C4-2B (cell line): ENCODE measurements around the gene IRF9.

Experiments used
- CTCF ChIP-seq: fragments of 450-650 bp; conservative IDR thresholded peaks from 2 replicates; pipeline ENCODE4 v1.5.1; 2017; ENCODE audit warnings: mild to moderate bottlenecking
- ZFX ChIP-seq: fragments of 450-650 bp; IDR thresholded peaks from 2 replicates; pipeline ENCODE4 v1.6.1; 2017

DNA sequence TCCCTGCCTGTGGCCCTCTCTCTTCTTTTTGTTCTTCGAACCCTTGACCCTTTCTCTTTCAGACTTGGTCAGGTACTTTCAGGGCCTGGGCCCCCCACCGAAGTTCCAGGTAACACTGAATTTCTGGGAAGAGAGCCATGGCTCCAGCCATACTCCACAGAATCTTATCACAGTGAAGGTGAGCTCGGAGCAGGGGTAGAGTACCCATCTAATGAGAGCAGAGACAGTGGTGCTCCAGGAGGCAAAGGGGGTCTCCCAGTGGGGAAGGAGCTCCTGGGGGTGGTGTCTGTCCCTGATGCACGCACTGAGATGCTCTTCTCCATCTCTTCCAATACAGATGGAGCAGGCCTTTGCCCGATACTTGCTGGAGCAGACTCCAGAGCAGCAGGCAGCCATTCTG, 4.7 kb downstream of the IRF9 start:
- TF ChIP-seq CTCF, result no peak
- TF ChIP-seq ZFX, result no peak
